ENCODE measurements around the gene CTSC.

GRCh38 chr11:88327061-88327460, 10.5 kb downstream of the CTSC start:
- TF ChIP-seq MAX (IDR thresholded peaks at IDR 0.05; ENCODE audit: low read depth) (no peak), SIN3A (IDR thresholded peaks at IDR 0.05; ENCODE audit: borderline replicate concordance, low read depth, low read length) (no peak), FOSL2 (IDR thresholded peaks at IDR 0.05; ENCODE audit: borderline replicate concordance, low read depth) (no peak), JUND (IDR thresholded peaks at IDR 0.05) (no peak), TEAD4 (IDR thresholded peaks at IDR 0.05; ENCODE audit: borderline replicate concordance, insufficient read depth) (no peak), POLR2AphosphoS5 (IDR thresholded peaks at IDR 0.05; ENCODE audit: low read depth, low read length) (no peak), EZH2phosphoT487 (IDR thresholded peaks at IDR 0.05; ENCODE audit: borderline replicate concordance, low read depth) (no peak), SMC3 (IDR thresholded peaks at IDR 0.05; ENCODE audit: low read depth, low read length) (no peak), RXRA (IDR thresholded peaks at IDR 0.05; ENCODE audit: borderline replicate concordance, low read depth) (no peak)
- TF ChIP-seq, protein P1, sequence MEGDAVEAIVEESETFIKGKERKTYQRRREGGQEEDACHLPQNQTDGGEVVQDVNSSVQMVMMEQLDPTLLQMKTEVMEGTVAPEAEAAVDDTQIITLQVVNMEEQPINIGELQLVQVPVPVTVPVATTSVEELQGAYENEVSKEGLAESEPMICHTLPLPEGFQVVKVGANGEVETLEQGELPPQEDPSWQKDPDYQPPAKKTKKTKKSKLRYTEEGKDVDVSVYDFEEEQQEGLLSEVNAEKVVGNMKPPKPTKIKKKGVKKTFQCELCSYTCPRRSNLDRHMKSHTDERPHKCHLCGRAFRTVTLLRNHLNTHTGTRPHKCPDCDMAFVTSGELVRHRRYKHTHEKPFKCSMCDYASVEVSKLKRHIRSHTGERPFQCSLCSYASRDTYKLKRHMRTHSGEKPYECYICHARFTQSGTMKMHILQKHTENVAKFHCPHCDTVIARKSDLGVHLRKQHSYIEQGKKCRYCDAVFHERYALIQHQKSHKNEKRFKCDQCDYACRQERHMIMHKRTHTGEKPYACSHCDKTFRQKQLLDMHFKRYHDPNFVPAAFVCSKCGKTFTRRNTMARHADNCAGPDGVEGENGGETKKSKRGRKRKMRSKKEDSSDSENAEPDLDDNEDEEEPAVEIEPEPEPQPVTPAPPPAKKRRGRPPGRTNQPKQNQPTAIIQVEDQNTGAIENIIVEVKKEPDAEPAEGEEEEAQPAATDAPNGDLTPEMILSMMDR (IDR thresholded peaks at IDR 0.05): no peak
- TF ChIP-seq, protein P2, sequence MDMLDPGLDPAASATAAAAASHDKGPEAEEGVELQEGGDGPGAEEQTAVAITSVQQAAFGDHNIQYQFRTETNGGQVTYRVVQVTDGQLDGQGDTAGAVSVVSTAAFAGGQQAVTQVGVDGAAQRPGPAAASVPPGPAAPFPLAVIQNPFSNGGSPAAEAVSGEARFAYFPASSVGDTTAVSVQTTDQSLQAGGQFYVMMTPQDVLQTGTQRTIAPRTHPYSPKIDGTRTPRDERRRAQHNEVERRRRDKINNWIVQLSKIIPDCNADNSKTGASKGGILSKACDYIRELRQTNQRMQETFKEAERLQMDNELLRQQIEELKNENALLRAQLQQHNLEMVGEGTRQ (IDR thresholded peaks at IDR 0.05; ENCODE audit: borderline replicate concordance, low read depth, low read length): no peak
